Mesendoderm (in vitro differentiated cells): ENCODE measurements around the gene SH3BP2.

Source experiments
- DNase-seq: peaks from one replicate; pipeline ENCODE4 v3.0.0; 2013
- H2AK5ac ChIP-seq: 2 replicates; pipeline ENCODE4 v1.6.1; 2013; ENCODE audit warnings: low read length, inconsistent platforms
- H2BK120ac ChIP-seq: 2 replicates; pipeline ENCODE4 v1.6.1; 2013; ENCODE audit warnings: low read depth, mild to moderate bottlenecking, low read length, moderate library complexity, mixed read lengths
- H2BK15ac ChIP-seq: replicated peaks from 2 replicates; pipeline ENCODE4 v1.6.1; 2013; ENCODE audit warnings: low read depth, mild to moderate bottlenecking, moderate library complexity
- H2BK5ac ChIP-seq: 2 replicates; pipeline ENCODE4 v1.6.1; 2013; ENCODE audit warnings: low read length, inconsistent platforms
- H3K18ac ChIP-seq: 2 replicates; pipeline ENCODE4 v1.6.1; 2013; ENCODE audit warnings: mild to moderate bottlenecking, low read length, mixed read lengths
- H3K23ac ChIP-seq: one replicate; pipeline ENCODE4 v1.6.1; 2013; ENCODE audit warnings: low read length
- H3K27ac ChIP-seq: 2 replicates; pipeline ENCODE4 v1.5.1; 2013; ENCODE audit warnings: low read depth, mild to moderate bottlenecking, inconsistent platforms, low read length, moderate library complexity
- H3K27me3 ChIP-seq: 2 replicates; pipeline ENCODE4 v1.6.1; 2013; ENCODE audit warnings: low read length, control low read depth, mild to moderate bottlenecking, inconsistent platforms; ENCODE audit not compliant: insufficient read depth, poor library complexity
- H3K36me3 ChIP-seq: 2 replicates; pipeline ENCODE4 v1.6.1; 2013; ENCODE audit warnings: low read length, inconsistent platforms; ENCODE audit not compliant: control insufficient read depth, insufficient read depth
- H3K4ac ChIP-seq: one replicate; pipeline ENCODE4 v1.6.1; 2013; ENCODE audit warnings: low read depth, mild to moderate bottlenecking, low read length, moderate library complexity
- H3K4me1 ChIP-seq: 2 replicates; pipeline ENCODE4 v1.6.1; 2013; ENCODE audit warnings: low read depth, low read length, inconsistent platforms; ENCODE audit not compliant: control insufficient read depth
- H3K4me2 ChIP-seq: 2 replicates; pipeline ENCODE4 v1.6.1; 2013; ENCODE audit warnings: low read length
- H3K4me3 ChIP-seq: 2 replicates; pipeline ENCODE4 v1.5.1; 2013; ENCODE audit warnings: mild to moderate bottlenecking, low read length
- H3K56ac ChIP-seq: one replicate; pipeline ENCODE4 v1.6.1; 2013; ENCODE audit warnings: low read length
- H3K79me1 ChIP-seq: 2 replicates; pipeline ENCODE4 v1.6.1; 2013; ENCODE audit warnings: low read length, inconsistent platforms
- H3K79me2 ChIP-seq: 2 replicates; pipeline ENCODE4 v1.6.1; 2013; ENCODE audit warnings: mild to moderate bottlenecking, low read length; ENCODE audit not compliant: control insufficient read depth, insufficient read depth
- H3K9ac ChIP-seq: 2 replicates; pipeline ENCODE4 v1.6.1; 2013; ENCODE audit warnings: low read length, inconsistent platforms
- H4K5ac ChIP-seq: one replicate; pipeline ENCODE4 v1.6.1; 2013; ENCODE audit warnings: low read length
- H4K8ac ChIP-seq: one replicate; pipeline ENCODE4 v1.6.1; 2013; ENCODE audit warnings: low read depth, mild to moderate bottlenecking, control low read depth, low read length, moderate library complexity
- WGBS: extraction: QIAGEN DNeasy Blood & Tissue Kit; methylation state at CpG from one replicate; pipeline ENCODE4 v1.1.7; 2013; ENCODE audit warnings: low lambda C conversion rate, missing lambda C conversion rate; ENCODE audit not compliant: insufficient coverage; ENCODE audit errors: extremely low coverage; 5-methylcytosine and 5-hydroxymethylcytosine counted together

The SH3BP2 gene

GRCh38 chr4:2843941-2844584, 51.2 kb downstream of the SH3BP2 start:
- no peak overlapping the region for H2AK5ac ChIP-seq
- no peak overlapping the region for H2BK15ac ChIP-seq
- no peaks in the 10 kb centered on the region for H3K79me1 ChIP-seq
- H3K27me3 ChIP-seq: no peaks in the 10 kb centered on the region
- H3K27ac ChIP-seq: peak overlapping the region; percentile 86
- H3K56ac ChIP-seq: peak overlapping the region; percentile 90
- H3K23ac ChIP-seq: no peak overlapping the region
- H4K5ac ChIP-seq: no peak overlapping the region
- H3K9ac ChIP-seq: peak overlapping the region; percentile 86
- no peaks in the 10 kb centered on the region for H3K36me3 ChIP-seq
- peak overlapping the region; percentile 99 for H3K4ac ChIP-seq
- peak; percentile 49 for DNase-seq
- peaks cover 38% of the 10 kb centered on the region for H3K79me2 ChIP-seq
- peak overlapping the region; percentile 97 for H2BK120ac ChIP-seq
- peak overlapping the region; percentile 77 for H3K4me3 ChIP-seq
- peak overlapping the region; percentile 52 for H2BK5ac ChIP-seq
- H3K18ac ChIP-seq: peak overlapping the region; percentile 98
- whole genome bisulfite sequencing: no CpG with 5 or more reads among the region's 74 CpGs
- H3K4me2 ChIP-seq: peak overlapping the region; percentile 7
- H3K4me1 ChIP-seq: peaks cover 8% of the 10 kb centered on the region
- peak overlapping the region; percentile 100 for H4K8ac ChIP-seq

- no peak overlapping the region for H3K4ac ChIP-seq
- H3K36me3 ChIP-seq: no peaks in the 10 kb centered on the region
- no peaks in the 10 kb centered on the region for H3K27me3 ChIP-seq
- no peak overlapping the region for H2BK15ac ChIP-seq
- no peak overlapping the region for H3K4me3 ChIP-seq
- H4K8ac ChIP-seq: no peak overlapping the region
- no peak overlapping the region for H4K5ac ChIP-seq
- no peak overlapping the region for H2AK5ac ChIP-seq
- no peak overlapping the region for H3K4me2 ChIP-seq
- H3K4me1 ChIP-seq: peaks cover 8% of the 10 kb centered on the region
- H3K79me1 ChIP-seq: peaks cover 4% of the 10 kb centered on the region
- peaks cover 56% of the 10 kb centered on the region for H3K79me2 ChIP-seq
- H2BK5ac ChIP-seq: no peak overlapping the region
- H3K18ac ChIP-seq: no peak overlapping the region
- H3K56ac ChIP-seq: no peak overlapping the region
- H3K9ac ChIP-seq: no peak overlapping the region
- H3K23ac ChIP-seq: no peak overlapping the region
- no peak overlapping the region for H3K27ac ChIP-seq
- DNase-seq: no peak
- WGBS: 100% methylated on average over 1 of the region's 2 CpGs
- H2BK120ac ChIP-seq: no peak overlapping the region
Measured at GRCh38 chr4:2846172-2846571, 53.3 kb downstream of the SH3BP2 start.

GRCh38 chr4:2847302-2847871, 54.5 kb downstream of the SH3BP2 start:
- Histone ChIP-seq H3K36me3 (no peaks in the 10 kb centered on the region), H3K23ac (no peak overlapping the region), H3K4ac (peak overlapping the region; percentile 46), H4K5ac (no peak overlapping the region), H2AK5ac (no peak overlapping the region), H3K4me2 (no peak overlapping the region), H4K8ac (no peak overlapping the region), H3K4me1 (peaks cover 7% of the 10 kb centered on the region), H3K27ac (no peak overlapping the region), H3K18ac (peak overlapping the region; percentile 54), H3K9ac (no peak overlapping the region), H3K79me1 (peaks cover 4% of the 10 kb centered on the region), H2BK120ac (no peak overlapping the region), H3K27me3 (no peaks in the 10 kb centered on the region), H2BK15ac (no peak overlapping the region), H3K56ac (no peak overlapping the region), H3K4me3 (no peak overlapping the region), H3K79me2 (peaks cover 62% of the 10 kb centered on the region), H2BK5ac (no peak overlapping the region)
- no CpG with 5 or more reads among the region's 11 CpGs for WGBS
- peak; percentile 88 for DNase-seq

GRCh38 chr4:2848449-2848848, 55.6 kb downstream of the SH3BP2 start:
- Histone ChIP-seq H3K4me2 (no peak overlapping the region), H3K4me1 (peaks cover 3% of the 10 kb centered on the region), H3K27me3 (no peaks in the 10 kb centered on the region), H3K79me2 (peaks cover 66% of the 10 kb centered on the region), H2BK120ac (no peak overlapping the region), H3K27ac (no peak overlapping the region), H3K56ac (no peak overlapping the region), H2BK15ac (no peak overlapping the region), H3K18ac (no peak overlapping the region), H3K79me1 (peaks cover 4% of the 10 kb centered on the region), H3K9ac (no peak overlapping the region), H2BK5ac (no peak overlapping the region), H3K4me3 (no peak overlapping the region), H3K4ac (no peak overlapping the region), H3K23ac (no peak overlapping the region), H4K8ac (no peak overlapping the region), H3K36me3 (no peaks in the 10 kb centered on the region), H2AK5ac (no peak overlapping the region), H4K5ac (no peak overlapping the region)
- no CpG with 5 or more reads among the region's 2 CpGs for WGBS
- peak; percentile 44 for DNase-seq

GRCh38 chr4:2849267-2850152, 56.6 kb downstream of the SH3BP2 start:
- Histone ChIP-seq H3K4me1 (peaks cover 3% of the 10 kb centered on the region), H3K4me3 (no peak overlapping the region), H3K56ac (peak overlapping the region; percentile 3), H4K5ac (no peak overlapping the region), H3K4ac (no peak overlapping the region), H3K23ac (no peak overlapping the region), H3K27me3 (no peaks in the 10 kb centered on the region), H2BK15ac (no peak overlapping the region), H2BK5ac (no peak overlapping the region), H4K8ac (no peak overlapping the region), H3K79me2 (peaks cover 66% of the 10 kb centered on the region), H3K27ac (no peak overlapping the region), H3K36me3 (no peaks in the 10 kb centered on the region), H2AK5ac (no peak overlapping the region), H3K4me2 (no peak overlapping the region), H3K9ac (no peak overlapping the region), H3K79me1 (peaks cover 6% of the 10 kb centered on the region), H3K18ac (peak overlapping the region; percentile 39), H2BK120ac (no peak overlapping the region)
- WGBS: no CpG with 5 or more reads among the region's 9 CpGs
- DNase-seq: no peak
